Measurements from ENCODE around the gene RLN1.

Gene RLN1

DNA sequence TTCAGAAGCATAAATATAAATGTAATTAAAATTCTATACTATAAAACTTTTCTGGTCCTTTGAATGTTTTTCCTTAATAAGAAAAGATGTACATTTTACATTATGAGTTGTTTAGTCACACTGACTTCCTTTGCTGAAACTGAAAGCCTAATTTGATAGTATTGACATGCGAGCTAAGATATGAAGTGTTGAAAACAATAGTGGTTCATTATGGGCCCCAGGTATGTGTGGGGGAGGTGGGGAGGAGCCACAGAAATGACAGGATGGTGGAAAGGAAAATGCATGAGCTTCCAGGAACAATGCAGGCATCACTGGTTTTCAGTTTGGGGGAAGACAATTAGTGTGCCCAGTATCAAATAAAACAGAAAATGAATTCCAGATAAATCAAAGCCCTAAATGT, 35.4 kb upstream of the RLN1 start:
- H3K9me3 ChIP-seq (ENCODE audit: insufficient read depth, low read length) = no peaks in the 10 kb centered on the region
- TF ChIP-seq YY1 (IDR thresholded peaks at IDR 0.05; ENCODE audit: insufficient read depth, insufficient read length) = no peak
- no peak for TF ChIP-seq ZNF274 (IDR thresholded peaks at IDR 0.05; ENCODE audit: low read depth, low read length)
- TF ChIP-seq SUZ12 (IDR thresholded peaks at IDR 0.05; ENCODE audit: extremely low read depth, insufficient read depth, insufficient read length) = no peak
- H3K36me3 ChIP-seq (ENCODE audit: insufficient read depth, insufficient read length, low read length) = no peaks in the 10 kb centered on the region
- H3K9ac ChIP-seq (ENCODE audit: insufficient read length, low read depth) = no peak overlapping the region
- H3K27me3 ChIP-seq (ENCODE audit: insufficient read depth, insufficient read length) = no peaks in the 10 kb centered on the region
- no peak overlapping the region for H3K4me3 ChIP-seq (ENCODE audit: insufficient read length, low read depth)
- no peak for DNase-seq (ENCODE audit: low read depth, low spot score)
- H3K4me1 ChIP-seq (ENCODE audit: insufficient read depth, insufficient read length) = no peaks in the 10 kb centered on the region

DNA sequence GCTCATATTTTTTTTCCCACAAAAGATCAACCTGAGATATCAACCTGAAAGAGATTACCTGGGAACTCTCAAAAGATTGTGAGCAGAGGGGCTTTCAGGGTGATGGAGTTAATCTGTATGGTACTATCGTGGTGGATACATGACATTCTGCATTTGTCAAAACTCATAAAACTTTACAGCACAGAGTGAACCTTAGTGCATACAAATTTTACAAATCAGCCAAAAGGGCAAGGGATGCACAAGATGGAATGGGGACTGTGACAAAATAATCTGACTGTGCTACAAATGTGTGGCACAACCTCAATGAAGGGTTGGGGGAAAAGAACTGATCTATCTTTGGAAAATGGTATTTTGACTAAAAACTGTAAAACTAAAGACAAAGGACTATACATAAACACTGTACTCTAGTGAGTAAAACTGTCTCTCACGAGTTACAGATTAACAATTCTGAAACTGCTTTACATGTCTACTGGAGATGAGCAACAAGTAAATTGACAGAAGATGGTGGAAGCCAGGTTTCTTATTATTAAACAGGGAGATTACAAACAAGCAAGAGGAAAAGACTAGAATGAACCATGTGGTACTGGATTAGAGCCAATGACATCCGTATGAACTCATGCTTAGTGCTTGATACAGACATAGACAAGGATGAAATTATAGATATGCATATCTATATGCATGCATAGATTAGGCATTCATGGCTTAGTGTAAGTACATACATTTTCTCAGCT, 24.8 kb upstream of the RLN1 start:
- H3K27me3 ChIP-seq (ENCODE audit: insufficient read depth, insufficient read length) = no peaks in the 10 kb centered on the region
- no peak overlapping the region for H3K4me3 ChIP-seq (ENCODE audit: insufficient read length, low read depth)
- DNase-seq (ENCODE audit: low read depth, low spot score) = no peak
- no peaks in the 10 kb centered on the region for H3K4me1 ChIP-seq (ENCODE audit: insufficient read depth, insufficient read length)
- TF ChIP-seq YY1 (IDR thresholded peaks at IDR 0.05; ENCODE audit: insufficient read depth, insufficient read length) (no peak), ZNF274 (IDR thresholded peaks at IDR 0.05; ENCODE audit: low read depth, low read length) (no peak), SUZ12 (IDR thresholded peaks at IDR 0.05; ENCODE audit: extremely low read depth, insufficient read depth, insufficient read length) (no peak)
- H3K9ac ChIP-seq (ENCODE audit: insufficient read length, low read depth) = no peak overlapping the region
- H3K9me3 ChIP-seq (ENCODE audit: insufficient read depth, low read length) = no peaks in the 10 kb centered on the region
- no peaks in the 10 kb centered on the region for H3K36me3 ChIP-seq (ENCODE audit: insufficient read depth, insufficient read length, low read length)

DNA sequence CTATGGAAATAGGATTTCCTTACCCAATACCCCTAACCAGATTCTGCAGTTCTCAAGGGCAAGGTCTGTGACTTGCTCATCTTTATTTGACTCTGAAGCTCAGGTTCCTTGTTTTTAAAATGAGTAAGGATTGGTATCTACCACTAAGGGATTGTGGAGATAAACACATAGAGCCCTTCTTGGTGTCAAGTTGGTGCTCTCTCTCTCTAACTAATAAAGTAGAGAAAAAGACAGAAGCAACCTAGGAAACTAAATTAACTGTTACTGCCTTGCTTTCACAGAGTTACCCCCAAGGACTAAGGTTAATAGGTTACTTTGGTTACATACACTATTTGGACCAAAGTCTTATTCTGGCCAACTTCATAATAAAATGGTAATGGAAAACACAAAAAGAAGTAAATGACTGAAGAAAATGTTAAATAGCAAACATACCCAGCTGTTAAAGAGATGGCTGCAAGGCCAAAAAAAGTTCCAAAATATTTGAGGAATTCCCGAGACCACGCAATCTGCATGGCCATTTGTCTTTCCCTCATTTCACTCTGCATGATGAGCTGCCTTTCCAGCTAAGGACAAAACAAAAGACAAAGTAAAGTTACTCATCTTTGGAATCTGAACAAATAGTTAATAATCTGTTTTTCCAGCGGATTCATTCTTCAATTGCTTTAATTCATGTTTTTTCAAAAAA, 21.8 kb upstream of the RLN1 start:
- no peaks in the 10 kb centered on the region for H3K27me3 ChIP-seq (ENCODE audit: insufficient read depth, insufficient read length)
- H3K36me3 ChIP-seq (ENCODE audit: insufficient read depth, insufficient read length, low read length) = no peaks in the 10 kb centered on the region
- H3K4me3 ChIP-seq (ENCODE audit: insufficient read length, low read depth) = no peak overlapping the region
- H3K4me1 ChIP-seq (ENCODE audit: insufficient read depth, insufficient read length) = no peaks in the 10 kb centered on the region
- peak; percentile 3 for DNase-seq (ENCODE audit: low read depth, low spot score)
- H3K9me3 ChIP-seq (ENCODE audit: insufficient read depth, low read length) = peaks cover 4% of the 10 kb centered on the region; the same call in 1 of the 2 replicates
- H3K9ac ChIP-seq (ENCODE audit: insufficient read length, low read depth) = no peak overlapping the region
- TF ChIP-seq SUZ12 (IDR thresholded peaks at IDR 0.05; ENCODE audit: extremely low read depth, insufficient read depth, insufficient read length) (no peak), YY1 (IDR thresholded peaks at IDR 0.05; ENCODE audit: insufficient read depth, insufficient read length) (no peak), ZNF274 (IDR thresholded peaks at IDR 0.05; ENCODE audit: low read depth, low read length) (no peak)

DNA sequence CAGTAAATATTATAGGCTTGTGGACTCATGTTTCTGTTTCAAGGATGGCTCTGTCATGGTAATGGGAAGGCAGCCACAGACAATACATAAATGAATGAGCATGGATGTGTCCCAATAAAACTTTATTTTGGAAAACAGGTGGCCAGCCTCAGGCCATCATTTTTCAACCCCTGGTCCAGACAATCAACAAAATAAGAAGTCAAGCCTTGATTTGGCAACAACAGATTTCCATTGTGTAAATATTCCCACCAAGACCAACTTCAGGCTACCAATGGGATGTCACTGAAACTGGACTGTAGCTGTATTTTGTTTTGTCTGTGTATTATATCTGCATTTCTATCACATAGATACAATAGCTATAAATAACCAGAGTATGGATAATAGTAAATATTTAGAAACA, 20.7 kb upstream of the RLN1 start:
- TF ChIP-seq ZNF274 (IDR thresholded peaks at IDR 0.05; ENCODE audit: low read depth, low read length) (no peak), SUZ12 (IDR thresholded peaks at IDR 0.05; ENCODE audit: extremely low read depth, insufficient read depth, insufficient read length) (no peak), YY1 (IDR thresholded peaks at IDR 0.05; ENCODE audit: insufficient read depth, insufficient read length) (no peak)
- H3K27me3 ChIP-seq (ENCODE audit: insufficient read depth, insufficient read length) = no peaks in the 10 kb centered on the region
- H3K4me3 ChIP-seq (ENCODE audit: insufficient read length, low read depth) = no peak overlapping the region
- H3K4me1 ChIP-seq (ENCODE audit: insufficient read depth, insufficient read length) = no peaks in the 10 kb centered on the region
- no peak for DNase-seq (ENCODE audit: low read depth, low spot score)
- H3K9me3 ChIP-seq (ENCODE audit: insufficient read depth, low read length) = peaks cover 4% of the 10 kb centered on the region; the same call in 1 of the 2 replicates
- no peaks in the 10 kb centered on the region for H3K36me3 ChIP-seq (ENCODE audit: insufficient read depth, insufficient read length, low read length)
- H3K9ac ChIP-seq (ENCODE audit: insufficient read length, low read depth) = no peak overlapping the region

DNA sequence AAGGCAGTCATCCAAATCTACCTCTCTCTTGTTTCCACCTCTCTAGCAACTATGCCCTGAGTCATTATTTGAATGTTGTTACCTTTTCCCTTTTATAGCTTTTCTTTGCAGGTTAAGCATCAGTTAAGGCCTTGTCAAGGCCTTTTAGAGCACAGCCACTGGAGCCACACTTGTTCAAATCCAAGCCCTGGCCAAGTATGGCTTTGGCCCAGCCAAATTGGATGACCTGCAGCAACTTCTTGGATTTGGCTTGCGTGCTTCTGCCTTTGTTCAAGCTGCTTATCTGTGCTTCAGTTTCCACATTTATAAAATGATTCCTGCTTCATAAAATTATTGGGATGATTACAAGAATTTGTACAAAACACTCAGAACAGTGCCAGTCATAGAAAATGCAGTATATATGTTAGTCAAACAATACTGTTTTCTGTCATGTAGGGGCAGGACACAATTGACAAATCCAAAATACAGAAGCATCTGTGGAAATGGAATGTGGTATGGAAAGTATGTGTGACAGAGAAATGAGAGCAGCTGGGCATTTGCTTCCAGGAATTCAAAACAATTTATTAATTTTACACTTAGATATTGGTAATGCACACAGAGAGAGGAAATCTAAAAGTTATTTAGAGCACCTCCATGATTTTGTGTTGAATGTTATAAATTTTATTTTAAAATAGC, 17.9 kb upstream of the RLN1 start:
- DNase-seq (ENCODE audit: low read depth, low spot score) = no peak
- TF ChIP-seq SUZ12 (IDR thresholded peaks at IDR 0.05; ENCODE audit: extremely low read depth, insufficient read depth, insufficient read length) (no peak), YY1 (IDR thresholded peaks at IDR 0.05; ENCODE audit: insufficient read depth, insufficient read length) (no peak), ZNF274 (IDR thresholded peaks at IDR 0.05; ENCODE audit: low read depth, low read length) (no peak)
- Histone ChIP-seq H3K36me3 (ENCODE audit: insufficient read depth, insufficient read length, low read length) (no peaks in the 10 kb centered on the region), H3K4me3 (ENCODE audit: insufficient read length, low read depth) (no peak overlapping the region), H3K27me3 (ENCODE audit: insufficient read depth, insufficient read length) (no peaks in the 10 kb centered on the region), H3K9me3 (ENCODE audit: insufficient read depth, low read length) (peaks cover 4% of the 10 kb centered on the region; the same call in 1 of the 2 replicates), H3K4me1 (ENCODE audit: insufficient read depth, insufficient read length) (no peaks in the 10 kb centered on the region), H3K9ac (ENCODE audit: insufficient read length, low read depth) (no peak overlapping the region)

DNA sequence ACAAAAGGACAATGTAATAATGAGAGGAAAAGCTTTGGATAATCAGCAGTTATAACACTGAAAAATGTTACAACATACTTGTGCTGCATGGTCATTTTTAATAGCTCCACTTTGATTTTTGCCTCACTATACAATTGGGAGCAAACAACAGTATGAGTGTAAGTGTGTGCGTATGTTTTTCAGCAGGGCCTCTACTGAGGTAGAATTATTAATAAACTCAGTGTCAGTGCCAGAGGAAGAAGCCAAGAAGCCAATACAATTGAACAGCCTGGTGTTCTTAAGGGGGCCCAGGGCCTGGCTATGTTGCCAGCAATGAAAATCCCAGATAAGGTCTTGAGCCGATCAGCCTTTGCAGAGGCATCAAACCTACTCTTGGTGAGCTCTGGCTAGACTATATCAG, 16.1 kb upstream of the RLN1 start:
- Histone ChIP-seq H3K4me3 (ENCODE audit: insufficient read length, low read depth) (no peak overlapping the region), H3K36me3 (ENCODE audit: insufficient read depth, insufficient read length, low read length) (no peaks in the 10 kb centered on the region), H3K27me3 (ENCODE audit: insufficient read depth, insufficient read length) (no peaks in the 10 kb centered on the region), H3K9ac (ENCODE audit: insufficient read length, low read depth) (no peak overlapping the region), H3K4me1 (ENCODE audit: insufficient read depth, insufficient read length) (no peaks in the 10 kb centered on the region), H3K9me3 (ENCODE audit: insufficient read depth, low read length) (peaks cover 4% of the 10 kb centered on the region; the same call in 1 of the 2 replicates)
- DNase-seq (ENCODE audit: low read depth, low spot score) = no peak
- TF ChIP-seq SUZ12 (IDR thresholded peaks at IDR 0.05; ENCODE audit: extremely low read depth, insufficient read depth, insufficient read length) = no peak
- no peak for TF ChIP-seq ZNF274 (IDR thresholded peaks at IDR 0.05; ENCODE audit: low read depth, low read length)
- TF ChIP-seq YY1 (IDR thresholded peaks at IDR 0.05; ENCODE audit: insufficient read depth, insufficient read length) = no peak

DNA sequence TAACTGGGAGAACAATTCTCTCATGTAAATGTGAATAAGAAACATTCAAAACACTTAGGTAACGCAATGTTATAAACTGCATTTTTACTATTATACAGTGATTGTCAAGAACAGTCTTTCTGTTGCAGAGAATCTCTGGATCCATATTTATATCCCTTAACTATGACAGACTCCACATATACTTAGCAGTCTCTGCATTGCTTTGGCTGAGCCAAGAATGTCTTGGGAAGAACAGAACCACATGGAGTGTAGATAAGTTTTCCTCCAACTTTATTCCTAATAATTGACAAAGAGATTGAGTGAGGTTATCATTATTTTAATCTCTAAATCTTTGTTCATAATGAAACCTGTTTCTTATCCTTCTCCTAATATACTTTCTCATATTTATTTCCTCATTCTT, 15.6 kb upstream of the RLN1 start:
- Histone ChIP-seq H3K9me3 (ENCODE audit: insufficient read depth, low read length) (peaks cover 4% of the 10 kb centered on the region; the same call in 1 of the 2 replicates), H3K9ac (ENCODE audit: insufficient read length, low read depth) (no peak overlapping the region), H3K36me3 (ENCODE audit: insufficient read depth, insufficient read length, low read length) (no peaks in the 10 kb centered on the region), H3K4me3 (ENCODE audit: insufficient read length, low read depth) (no peak overlapping the region), H3K27me3 (ENCODE audit: insufficient read depth, insufficient read length) (no peaks in the 10 kb centered on the region), H3K4me1 (ENCODE audit: insufficient read depth, insufficient read length) (no peaks in the 10 kb centered on the region)
- no peak for TF ChIP-seq SUZ12 (IDR thresholded peaks at IDR 0.05; ENCODE audit: extremely low read depth, insufficient read depth, insufficient read length)
- no peak for TF ChIP-seq ZNF274 (IDR thresholded peaks at IDR 0.05; ENCODE audit: low read depth, low read length)
- TF ChIP-seq YY1 (IDR thresholded peaks at IDR 0.05; ENCODE audit: insufficient read depth, insufficient read length) = no peak
- no peak for DNase-seq (ENCODE audit: low read depth, low spot score)

Measured in NT2/D1 (cell line).